IPS-18c (cell line): ENCODE measurements around the gene GLB1L2.

Experiments
- H3K4me3 ChIP-seq: 2 replicates; pipeline ENCODE4 v1.7.0; 2013; ENCODE audit warnings: low read depth, mild to moderate bottlenecking, low read length, moderate library complexity; ENCODE audit not compliant: insufficient read depth
- H3K9me3 ChIP-seq: one replicate; pipeline ENCODE4 v1.6.1; 2013; ENCODE audit warnings: mild to moderate bottlenecking, low read length, moderate library complexity; ENCODE audit not compliant: control insufficient read depth, insufficient read depth

GLB1L2 gene

DNA sequence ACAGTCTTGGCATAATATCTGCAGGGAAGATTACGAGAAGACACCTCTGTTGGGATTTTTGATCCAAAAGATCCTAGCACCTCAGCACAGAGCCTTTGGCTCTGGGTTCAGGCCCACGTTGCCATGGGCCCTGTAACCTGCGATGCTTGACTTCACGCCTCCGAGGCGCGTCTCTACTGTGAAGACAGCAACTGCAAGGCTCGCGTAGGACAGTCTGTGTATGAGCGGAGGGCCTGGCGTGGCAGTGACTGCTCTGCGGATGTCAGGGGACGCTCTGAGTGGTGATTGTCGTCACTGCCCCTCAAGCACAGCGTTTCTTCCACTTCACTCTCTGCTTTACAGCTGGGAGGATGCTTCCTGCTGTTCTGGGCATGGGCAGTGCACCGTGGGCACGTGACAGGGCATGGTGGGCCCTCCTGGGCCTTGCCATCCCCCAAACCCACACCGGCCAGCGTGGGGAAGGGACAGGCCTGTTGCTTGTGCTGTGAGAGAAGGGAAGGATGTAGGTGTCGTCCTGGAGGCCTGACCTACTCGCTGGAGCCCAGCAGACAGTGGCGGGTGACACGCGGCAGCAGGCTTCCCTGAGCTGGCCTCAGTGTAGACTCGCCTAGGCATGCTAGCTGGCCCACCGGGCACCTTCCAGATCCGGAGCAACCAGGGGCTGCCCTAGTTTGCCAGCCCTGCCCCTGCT is 26.5 kb downstream of the GLB1L2 start:
- H3K4me3 ChIP-seq, result no peak overlapping the region
- H3K9me3 ChIP-seq, result peaks cover 2% of the 10 kb centered on the region

DNA sequence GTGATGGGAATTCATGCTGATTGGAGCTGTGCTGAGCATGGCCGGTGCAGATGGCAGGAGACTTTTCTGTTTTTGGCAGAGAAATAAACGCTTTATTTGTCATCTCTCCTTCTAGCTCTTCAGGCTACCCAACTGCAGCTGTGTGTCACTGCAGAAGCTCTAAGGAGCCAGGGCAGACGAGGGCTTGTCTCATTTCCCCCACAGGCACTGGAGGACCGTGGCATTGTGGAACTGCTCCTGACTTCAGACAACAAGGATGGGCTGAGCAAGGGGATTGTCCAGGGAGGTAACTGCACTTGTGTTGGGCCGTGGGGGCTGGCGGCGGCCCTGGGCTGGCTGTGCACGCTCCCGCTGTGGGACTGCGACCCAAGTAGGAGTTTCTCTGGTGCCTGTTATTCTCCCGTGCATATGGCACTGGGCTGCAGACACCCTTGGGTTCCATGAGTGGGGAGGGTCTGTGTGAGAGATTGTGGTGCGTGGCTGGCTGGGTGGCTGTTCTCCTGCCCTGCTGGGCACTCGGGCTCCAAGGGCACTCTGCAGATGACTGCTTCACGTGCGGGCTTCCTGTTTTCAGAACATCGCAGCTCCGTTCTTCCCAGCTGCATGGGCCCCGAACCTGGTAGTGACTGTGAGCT is 27.2 kb downstream of the GLB1L2 start:
- Histone ChIP-seq H3K4me3 (no peak overlapping the region), H3K9me3 (peaks cover 2% of the 10 kb centered on the region)

DNA sequence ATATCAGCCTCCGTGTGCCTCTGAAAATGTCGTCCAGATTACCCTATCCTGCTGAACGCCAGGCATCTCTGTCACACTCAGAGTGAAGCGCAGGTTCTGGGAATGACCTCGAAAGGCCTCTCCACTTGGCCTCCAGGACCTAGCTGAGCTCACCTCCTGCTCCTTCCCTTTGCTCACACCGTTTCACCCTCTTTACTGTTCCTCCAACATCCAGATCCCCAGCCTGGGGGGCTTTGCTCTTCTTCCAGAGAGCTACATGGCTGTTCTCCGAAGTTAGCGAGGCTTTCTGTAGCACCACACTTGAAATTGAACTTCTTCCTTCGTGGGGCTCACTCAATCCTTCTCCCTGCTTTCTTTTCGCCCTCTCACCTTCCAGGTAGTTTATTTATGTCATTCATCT is 27.9 kb downstream of the GLB1L2 start:
- Histone ChIP-seq H3K9me3 (peaks cover 2% of the 10 kb centered on the region), H3K4me3 (no peak overlapping the region)

DNA sequence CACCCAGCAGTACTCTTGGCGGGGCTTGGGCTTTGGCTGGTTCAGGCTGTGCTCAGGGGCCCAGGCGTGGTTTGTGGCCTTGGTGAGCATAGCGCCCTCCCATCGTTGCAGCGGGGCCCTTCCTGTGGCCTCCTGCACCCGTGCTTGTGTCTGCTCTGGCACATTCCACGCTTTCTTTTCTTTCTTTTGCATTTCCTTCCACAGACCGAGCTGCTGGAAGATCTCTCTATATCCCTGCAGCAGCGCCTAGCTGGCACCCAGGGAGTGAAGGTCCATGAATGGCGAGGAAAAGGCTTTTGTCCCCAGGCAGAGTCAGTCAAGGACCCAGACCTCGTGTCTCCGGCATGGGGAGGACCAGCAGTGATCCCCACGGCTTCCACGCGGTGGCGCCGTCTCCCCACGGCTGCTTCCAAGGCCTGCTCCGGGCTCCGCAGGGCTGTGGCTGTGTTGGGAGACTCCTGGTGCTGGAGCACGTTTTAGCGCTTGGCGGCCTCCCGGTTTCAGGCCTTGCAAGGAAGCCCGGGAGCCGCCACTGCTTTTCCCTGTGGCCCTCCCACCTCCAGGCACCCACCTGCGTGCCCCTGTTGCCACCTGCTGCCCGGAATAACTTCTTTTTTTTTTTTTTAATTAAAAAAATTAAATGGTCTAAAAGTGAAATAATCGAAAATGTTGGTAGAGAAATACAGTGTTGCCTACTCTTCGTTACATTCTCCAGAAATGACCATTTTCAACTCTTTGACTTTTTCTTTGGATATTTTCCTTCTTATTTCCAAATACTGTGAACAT is 28.5 kb downstream of the GLB1L2 start:
- no peak overlapping the region for H3K4me3 ChIP-seq
- H3K9me3 ChIP-seq, result peaks cover 2% of the 10 kb centered on the region

DNA sequence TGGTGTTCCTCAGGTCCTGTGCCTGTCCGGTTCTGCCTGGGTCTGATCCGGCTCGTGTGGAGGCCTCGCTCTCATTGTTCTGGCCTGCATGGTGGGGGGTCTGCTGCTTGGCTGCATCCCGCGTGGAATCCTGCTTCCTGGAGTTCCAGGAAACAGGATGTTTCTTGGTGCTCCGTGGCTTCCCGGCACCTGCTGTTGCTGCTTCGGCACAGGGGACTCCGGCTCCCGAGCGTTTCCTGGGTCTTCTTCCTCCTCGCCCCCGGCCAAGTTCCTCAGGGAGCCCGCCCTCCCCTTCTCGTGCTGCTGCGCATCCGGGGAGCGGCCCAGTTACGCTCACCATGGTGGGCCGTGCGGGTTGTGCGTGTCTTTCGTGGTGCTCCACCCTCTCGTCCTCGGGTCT is 29.9 kb downstream of the GLB1L2 start:
- Histone ChIP-seq H3K4me3 (no peak overlapping the region), H3K9me3 (peaks cover 2% of the 10 kb centered on the region)

DNA sequence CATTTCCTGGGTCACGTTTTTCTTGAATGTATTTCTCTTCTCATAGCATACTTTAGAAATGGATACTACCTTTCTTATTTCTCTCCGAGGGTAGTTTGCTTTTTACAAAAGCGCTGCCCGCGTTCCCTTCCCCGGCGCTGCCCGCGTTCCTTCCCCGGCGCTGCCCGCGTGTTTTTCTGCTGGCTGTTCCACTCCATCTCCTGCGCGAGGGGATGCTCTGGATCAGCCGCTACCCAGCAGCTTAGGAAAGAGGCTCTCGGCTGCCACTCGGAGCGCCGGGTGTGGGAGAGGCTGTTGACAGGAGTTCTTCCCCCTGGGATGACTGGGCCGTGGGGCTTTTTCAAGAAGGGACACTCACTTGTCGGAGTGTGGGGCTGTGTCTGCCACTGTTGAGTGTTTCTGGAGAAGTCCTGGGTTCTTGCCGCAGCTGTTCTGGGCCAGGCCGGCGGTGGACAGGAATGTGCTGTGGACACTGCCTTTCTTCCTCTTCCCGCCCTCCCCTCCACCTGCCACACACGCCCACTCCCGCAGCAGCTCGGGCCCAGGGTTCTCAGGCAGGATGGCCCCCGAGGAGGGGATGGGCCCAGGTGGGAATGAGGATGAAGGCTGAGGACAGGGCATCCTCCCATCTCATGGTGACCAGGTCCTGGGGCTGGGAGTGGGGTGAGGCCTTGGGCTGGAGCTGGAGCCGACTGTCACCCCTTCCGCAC is 30.6 kb downstream of the GLB1L2 start:
- Histone ChIP-seq H3K9me3 (peaks cover 2% of the 10 kb centered on the region), H3K4me3 (no peak overlapping the region)

DNA sequence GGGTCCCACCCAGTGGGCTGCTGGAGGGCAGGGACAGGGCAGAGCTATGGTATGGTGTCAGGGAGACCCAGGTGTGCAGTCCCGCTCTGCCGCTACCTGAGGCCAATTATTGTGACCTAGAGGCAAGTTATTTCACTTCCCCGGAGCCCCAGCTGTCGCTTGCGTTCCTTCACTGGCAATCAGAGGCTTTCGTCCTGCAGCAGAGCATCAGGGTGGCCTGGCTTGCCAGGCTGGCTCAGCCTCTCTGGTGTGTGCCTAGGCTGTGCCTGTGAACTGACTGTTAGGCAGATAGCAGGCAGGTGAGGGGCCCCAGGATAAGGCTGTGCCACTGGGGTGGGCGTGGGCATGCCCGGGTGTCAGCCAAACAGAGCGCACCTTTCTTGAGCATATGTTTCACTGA is 31.4 kb downstream of the GLB1L2 start:
- H3K9me3 ChIP-seq, result peaks cover 2% of the 10 kb centered on the region
- no peak overlapping the region for H3K4me3 ChIP-seq

DNA sequence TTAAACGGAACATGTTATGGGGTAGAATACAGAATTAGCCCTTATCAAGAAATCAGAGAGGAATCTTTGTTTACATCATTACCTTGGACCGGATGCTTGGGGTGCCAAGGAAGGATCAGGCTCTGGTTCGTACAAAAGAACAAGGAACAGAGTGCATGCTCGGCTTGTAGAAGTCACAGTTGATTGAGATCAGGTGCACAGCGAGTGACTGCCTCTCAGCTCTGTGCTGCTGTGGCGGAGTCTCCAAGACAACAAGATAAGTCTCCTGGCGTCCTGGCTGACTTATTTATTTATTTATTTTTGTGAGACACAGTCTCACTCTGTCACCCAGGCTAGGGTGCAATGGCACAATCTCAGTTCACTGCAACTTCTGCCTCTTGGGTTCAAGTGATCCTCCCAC is 31.8 kb downstream of the GLB1L2 start:
- Histone ChIP-seq H3K4me3 (no peak overlapping the region), H3K9me3 (peaks cover 4% of the 10 kb centered on the region)

DNA sequence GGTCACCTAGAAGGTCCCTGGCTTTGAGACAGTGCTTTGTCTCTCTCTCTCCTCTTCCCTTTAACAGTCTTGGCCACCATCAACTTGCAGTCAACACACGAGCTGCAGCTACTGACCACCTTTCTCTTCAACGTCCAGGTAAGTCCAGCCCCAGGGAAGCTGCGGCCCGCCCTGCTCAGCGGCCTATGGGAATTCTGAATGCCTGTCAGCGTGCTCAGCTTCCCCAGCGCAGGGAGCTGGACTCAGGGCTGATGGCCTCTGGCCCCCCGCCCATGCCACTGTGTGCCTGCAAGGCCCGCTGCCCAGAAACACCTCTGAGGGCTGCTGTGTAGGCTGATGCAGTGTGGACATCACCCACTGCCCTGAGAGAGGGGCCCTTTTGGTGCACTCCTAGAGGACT is 32.5 kb downstream of the GLB1L2 start:
- peaks cover 4% of the 10 kb centered on the region for H3K9me3 ChIP-seq
- no peak overlapping the region for H3K4me3 ChIP-seq

DNA sequence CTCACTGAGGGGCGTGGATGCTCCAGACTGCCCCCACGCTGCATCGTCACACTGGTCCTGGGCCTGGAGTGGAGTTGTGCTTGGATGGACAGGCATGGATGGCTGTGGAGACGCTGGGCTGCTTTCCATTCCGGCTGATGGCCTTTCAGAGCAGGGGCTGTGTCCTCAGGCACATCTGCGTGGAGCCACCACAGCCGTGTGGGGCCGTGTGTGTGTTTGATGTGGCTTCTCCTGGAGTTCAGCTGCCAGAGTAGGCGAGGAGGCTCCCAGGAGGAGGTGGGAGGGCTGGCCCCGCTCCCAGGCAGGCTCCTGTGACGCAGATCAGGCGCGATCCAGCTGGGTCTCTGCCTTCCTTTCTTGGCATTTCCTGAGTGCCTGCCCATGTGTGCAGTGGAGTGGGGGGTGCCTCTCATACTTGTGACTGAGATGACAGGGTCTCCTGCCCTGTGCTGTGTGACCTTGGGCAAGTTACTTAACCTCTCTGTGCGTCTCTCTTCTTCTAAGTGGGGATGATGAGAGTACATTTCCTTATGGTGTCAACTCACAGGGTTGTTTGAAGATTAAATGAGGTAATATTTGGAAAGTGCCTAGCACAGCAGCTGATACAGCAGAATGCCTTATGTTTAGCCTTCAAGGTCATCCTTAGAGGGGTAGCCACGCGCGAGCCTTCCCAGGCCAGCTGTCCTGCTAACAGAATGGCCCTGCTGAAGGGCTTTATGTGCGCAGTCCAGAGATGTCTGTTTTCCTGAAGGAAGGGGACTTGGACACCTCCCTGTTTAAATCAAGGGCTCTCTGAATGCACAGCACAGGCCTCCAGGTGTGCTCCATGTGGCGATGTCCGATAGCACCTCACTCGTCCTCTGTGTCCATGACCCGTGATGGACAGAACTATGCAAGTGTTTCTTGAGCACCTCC is 33.5 kb downstream of the GLB1L2 start:
- no peak overlapping the region for H3K4me3 ChIP-seq
- peaks cover 4% of the 10 kb centered on the region for H3K9me3 ChIP-seq

DNA sequence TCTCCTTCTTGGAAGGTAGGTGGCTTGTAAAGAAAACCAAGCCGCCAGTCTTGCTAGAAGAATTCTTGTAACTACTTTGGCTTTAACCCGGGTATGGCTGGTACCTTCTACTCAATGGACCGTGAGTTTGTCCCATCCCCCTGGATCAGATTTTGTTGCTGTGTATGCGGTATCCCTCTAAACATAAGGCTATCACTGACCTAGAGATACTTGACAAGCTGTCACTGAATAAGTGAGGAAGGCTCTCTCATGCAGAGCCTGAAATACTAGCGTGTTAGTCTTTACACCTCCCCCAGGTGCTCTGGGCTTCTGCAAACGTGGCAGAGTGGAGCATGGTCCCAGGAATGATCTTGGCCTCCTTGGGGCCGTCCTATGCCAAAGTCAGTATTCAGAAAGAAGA is 34.5 kb downstream of the GLB1L2 start:
- H3K9me3 ChIP-seq, result peaks cover 4% of the 10 kb centered on the region

DNA sequence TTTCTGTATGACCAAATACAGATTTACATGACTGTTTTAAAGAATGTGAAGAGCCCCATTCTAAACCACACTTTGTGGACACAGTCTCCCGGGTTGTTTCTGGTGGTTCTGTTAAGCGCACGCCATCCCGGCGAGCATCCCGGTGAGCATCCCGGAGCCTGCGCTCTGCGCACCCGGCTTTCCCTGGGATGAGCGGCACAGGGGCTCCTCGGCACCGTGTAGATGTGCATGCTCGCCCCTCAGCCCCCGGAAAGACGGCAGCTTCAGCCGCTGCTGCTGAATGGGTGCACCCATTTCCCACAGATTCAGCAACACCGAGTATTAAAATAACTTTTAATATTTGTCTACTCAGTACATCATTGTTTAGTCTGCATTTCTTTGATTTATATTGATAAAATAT is 36.0 kb downstream of the GLB1L2 start:
- Histone ChIP-seq H3K4me3 (no peak overlapping the region), H3K9me3 (peaks cover 2% of the 10 kb centered on the region)

More for the DNA sequence above, 34.5 kb downstream of the GLB1L2 start:
- no peak overlapping the region for H3K4me3 ChIP-seq

DNA sequence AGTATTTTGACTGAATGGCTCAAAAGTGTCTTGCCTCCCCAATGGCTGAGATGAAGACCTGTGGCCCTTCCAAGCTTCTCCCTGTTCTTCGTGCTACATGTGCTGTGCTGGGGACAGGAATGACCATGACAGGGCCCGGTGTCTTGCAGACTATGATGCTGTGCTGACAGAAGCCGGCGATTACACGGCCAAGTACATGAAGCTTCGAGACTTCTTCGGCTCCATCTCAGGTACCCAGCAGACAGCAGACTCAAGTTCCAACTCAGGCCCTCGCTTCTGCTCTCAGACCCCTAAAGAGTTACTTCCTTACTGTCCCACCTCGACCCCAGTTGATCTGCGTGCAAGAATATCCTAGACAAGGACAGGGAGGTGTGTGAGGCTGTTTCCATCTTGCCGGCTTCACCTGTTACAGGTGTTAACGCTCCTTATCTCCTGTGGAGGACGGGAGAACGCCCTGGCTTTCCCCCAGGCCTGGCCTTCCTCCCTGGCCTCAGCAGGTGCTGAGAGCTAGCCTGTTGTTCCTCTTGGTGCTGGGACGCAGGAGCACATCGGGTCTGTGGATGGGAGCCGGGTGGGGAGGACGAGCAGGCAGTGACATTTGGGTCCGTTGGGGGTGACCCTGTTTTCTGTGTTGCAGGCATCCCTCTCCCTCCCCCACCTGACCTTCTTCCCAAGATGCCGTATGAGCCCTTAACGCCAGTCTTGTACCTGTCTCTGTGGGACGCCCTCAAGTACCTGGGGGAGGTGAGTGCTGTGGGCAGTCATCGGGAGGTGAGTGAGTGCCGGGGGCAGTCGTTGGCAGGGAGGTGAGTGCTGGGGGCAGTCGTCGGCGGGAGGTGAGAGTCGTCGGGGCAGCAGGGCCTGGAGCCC is 38.1 kb downstream of the GLB1L2 start:
- peaks cover 2% of the 10 kb centered on the region for H3K9me3 ChIP-seq
- no peak overlapping the region for H3K4me3 ChIP-seq

DNA sequence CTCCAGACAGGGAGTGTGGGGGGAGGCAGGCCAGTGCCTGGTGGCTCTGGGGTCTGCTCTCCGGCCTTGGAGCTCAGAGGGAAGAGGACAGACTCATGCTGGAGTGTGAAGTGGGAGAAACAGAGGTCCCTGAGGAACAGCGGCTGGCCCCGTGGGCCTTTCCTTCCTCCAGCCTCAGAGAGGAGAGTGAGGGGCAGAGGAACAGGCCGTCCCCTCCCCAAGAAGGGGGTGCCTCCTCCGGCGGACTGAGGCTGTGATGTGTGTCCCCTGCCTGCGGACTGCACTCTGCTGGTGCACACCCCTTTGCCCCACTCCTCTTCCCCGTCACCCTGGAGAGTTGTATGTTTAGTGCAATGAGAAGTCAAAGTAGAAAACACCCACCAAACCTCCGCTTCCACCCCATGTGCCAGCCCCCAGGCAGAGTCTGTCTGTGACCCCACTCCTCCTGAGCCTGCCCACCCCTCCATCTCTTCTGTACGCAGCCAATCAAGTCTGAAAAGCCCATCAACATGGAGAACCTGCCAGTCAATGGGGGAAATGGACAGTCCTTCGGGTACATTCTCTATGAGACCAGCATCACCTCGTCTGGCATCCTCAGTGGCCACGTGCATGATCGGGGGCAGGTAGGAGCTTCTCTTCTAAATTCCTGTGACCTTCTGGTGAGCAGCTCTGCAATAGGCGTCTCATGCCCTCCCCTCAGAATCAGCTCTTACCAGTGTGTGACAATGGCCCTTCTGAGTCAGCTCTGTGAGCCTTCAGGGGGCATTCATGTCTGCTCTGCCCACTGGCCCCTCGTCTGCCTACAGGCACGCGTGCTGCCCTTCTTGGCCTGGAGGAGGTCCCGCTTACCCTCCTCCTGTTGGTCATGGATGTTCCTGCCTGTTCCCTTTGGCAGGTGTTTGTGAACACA is 39.0 kb downstream of the GLB1L2 start:
- Histone ChIP-seq H3K9me3 (peaks cover 2% of the 10 kb centered on the region), H3K4me3 (no peak overlapping the region)
